GM18870 (cell line): ENCODE measurements around the gene GPX3.

Source experiments
- ATAC-seq: cut with Tn5 transposase; IDR thresholded peaks from one replicate; pipeline ENCODE4 v1.9.1; 2021; ENCODE audit warnings: moderate library complexity; ENCODE audit not compliant: unreplicated experiment

GPX3 gene, protein sequence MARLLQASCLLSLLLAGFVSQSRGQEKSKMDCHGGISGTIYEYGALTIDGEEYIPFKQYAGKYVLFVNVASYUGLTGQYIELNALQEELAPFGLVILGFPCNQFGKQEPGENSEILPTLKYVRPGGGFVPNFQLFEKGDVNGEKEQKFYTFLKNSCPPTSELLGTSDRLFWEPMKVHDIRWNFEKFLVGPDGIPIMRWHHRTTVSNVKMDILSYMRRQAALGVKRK

DNA sequence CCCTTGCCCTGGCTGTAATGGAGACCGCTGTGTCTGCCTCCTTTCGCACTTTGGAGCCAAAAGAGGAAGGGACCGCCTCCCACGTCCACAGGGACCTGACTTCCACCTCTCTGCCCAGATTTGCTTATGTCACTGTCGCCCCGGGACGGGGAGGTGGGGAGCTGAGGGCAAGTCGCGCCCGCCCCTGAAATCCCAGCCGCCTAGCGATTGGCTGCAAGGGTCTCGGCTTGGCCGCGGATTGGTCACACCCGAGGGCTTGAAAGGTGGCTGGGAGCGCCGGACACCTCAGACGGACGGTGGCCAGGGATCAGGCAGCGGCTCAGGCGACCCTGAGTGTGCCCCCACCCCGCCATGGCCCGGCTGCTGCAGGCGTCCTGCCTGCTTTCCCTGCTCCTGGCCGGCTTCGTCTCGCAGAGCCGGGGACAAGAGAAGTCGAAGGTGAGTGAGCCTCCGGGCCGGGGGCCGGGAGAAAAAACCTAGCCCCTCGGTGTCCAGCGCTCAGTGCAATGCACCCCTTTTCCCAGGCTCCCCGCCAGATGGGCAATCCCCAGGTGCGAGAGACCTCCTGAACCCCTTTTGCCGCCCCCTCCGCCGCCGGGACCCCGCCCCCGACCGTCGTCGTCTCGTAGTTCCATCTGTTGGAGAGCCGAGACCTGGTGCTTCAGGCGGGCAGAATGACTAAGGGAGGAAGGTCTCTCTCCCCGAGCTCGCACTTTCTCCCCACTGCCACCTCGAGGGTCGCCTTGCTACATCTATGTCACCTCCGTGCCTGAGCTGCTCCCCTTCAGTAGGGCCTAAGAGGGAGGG, at the start of gene GPX3:
Gene GPX3, plus strand, starts transcription at position 288 of the 807 bp plus-strand sequence. Its CDS starts 64 bp downstream, at position 352.
- peak; percentile 50 for ATAC-seq

DNA sequence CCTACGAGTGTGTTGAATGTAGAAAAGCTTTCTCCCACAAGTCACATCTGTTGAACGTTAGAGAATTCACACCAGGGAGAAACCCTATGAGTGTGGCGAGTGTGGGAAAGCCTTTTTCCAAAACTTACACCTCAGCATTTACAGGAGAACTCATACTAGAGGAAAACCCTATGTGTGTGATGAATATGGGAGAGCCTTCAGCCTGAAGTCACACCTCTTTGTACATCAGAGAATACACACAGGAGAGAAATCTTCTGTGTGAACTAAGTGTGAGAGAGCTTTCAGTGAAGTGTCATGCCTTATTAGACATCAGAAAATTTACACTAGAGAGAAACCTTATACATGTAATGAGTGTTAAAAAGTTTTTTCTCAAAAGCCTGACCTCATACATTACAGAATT, 41.8 kb upstream of the GPX3 start:
- no peak for ATAC-seq

DNA sequence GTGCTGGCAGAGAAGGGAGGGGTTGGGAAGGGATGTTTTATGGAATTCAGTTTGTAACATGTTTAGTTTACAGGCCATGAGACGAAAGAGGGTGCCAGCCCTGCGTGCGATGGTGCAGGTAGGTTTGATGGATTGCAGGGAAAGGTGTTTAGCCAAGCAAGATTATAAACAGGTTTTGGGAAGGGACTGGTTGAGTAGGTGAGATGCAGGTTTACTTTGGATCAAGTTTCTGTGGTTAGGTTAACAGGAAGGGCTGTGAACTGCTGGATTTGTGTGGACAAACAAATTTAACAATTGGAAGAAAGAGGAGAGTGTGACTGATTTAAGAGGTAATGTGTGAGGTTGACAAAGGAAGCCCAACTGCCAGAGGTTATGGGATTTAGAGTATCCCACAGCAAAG, 32.6 kb upstream of the GPX3 start:
- no peak for ATAC-seq

DNA sequence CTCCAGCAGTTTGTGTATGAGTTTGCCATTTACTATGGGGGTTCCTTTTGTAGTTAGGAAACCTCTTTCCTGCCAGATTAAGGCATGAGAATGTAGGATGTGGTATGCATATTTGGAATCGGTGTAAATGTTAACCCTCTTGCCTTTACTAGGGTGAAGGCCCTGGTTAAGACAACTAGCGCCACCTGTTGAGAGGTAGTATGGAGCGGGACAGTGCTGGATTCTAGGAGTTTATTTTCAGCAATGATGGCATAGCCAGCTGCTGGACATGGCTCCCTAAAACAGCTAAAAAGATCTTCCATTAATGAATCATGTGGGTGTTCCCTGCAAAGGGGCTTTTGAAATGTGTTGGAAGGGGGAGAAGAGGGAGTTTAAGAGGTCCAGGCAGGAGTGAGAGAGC, 30.7 kb upstream of the GPX3 start:
- ATAC-seq, result no peak

DNA sequence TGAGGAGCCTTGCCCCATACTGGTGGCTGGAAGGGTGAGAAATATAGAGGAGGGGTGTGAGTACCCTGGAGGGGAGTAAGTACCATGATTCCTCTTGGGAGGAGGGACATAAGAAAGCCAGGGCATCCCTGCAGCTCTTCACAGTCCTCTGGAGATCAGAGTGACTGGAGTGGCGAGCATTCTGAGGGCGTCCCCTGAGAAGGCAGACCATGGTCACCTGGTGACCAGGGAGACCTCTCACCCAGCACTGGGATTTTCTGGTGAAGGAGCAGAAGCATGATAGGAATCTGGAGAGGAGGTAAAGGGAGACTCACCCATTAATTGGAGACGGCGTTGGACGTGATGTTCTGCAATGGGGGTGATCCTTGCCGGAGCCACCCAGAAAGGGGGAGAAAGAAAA, 27.7 kb upstream of the GPX3 start:
- no peak for ATAC-seq

DNA sequence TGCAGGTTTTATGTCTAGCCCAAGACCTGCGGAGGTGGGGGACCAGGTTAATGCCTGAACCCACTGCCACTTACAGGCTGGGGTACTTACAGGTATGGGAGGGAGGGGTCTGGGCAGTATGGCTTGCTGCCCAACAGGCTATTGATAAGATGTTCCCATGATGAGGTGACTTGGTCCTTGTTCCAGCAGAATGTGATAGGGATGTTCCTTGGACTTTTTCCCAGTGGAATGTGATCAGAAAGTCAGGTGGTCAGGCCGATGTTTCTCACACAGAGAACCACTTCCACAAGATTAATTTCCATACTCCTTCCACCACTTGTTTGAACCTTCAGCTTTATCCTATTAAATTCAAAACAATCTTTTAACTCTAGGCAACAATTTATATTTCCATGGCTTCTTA, 27.0 kb upstream of the GPX3 start:
- ATAC-seq, result no peak

DNA sequence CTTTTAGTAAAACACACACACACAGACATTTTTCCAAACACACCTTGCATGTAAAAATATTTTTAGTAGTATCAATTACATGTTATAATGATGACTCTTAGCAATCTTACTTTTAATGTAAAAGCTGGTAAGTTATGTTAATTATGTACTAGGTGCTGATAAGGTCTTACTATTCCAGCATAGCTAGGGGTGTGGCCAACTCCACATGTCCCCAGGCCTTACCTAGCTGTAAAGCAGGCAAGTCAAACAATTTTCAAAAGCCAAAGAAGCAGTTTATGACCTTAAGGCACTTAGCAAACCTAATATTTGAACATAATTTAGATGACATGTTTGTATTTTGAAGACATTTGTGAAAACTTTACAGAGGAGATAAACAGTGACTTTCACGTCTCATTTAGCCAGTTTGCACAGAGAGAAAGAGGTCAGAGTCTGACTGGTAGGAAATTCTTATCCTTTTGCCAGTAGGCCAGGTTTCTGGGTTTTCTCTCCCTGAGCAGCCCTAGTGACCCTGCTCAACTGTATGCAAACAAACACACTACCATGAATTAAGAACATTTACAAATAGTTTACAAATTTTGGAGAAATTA, 26.5 kb upstream of the GPX3 start:
- no peak for ATAC-seq

DNA sequence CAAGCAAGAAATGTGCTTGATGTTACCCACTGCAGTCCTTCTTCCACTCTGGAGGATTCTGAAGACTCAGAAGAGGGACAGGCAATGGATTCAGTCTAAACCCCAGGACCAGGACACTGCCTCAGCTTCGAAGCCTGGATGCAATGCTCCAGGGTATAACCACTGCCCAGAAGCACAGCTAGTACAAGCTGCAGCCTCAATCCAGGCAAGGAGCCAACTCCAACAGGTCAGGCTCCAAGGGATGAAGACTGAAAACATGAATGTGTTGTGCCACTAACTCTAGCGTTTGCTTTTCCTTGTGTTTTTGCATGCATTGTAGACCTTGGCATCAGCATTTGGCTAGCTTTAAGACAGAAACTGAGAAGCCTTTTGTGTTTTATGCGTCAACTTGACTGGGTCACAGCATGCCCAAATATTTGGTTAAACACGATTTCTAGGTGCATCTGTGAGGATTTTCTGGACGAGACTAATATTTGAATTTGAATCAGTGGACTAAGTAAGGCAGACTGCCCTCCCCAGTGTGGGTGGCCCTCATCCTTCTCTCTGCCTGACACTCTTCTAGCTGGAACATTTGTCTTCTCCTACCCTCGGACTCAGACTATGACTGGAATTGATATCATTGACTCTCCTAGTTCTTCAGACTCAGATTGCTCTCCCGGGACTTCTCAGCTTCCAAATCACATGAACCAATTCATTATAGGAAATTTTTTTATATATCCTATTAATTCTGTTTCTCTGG, 20.5 kb upstream of the GPX3 start:
- no peak for ATAC-seq

DNA sequence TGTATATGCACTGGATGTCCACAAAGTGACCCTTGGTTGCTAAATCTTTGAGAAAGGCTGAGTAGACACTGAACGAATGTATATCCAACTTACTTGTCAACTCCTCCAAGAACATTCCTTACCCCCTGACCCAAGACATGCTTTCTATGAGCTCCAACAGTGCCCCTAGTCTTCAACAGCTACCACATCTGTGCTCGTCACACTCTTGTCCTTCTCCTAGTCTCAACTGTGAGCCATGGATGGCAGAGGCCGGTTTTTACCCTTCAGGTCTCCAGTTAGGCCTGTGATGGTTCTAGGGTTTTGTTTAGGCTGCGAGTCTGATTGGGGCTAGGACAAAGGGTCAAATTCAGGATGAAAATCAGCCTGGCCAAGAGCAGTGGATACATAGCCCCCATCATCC, 19.0 kb upstream of the GPX3 start:
- ATAC-seq, result no peak

DNA sequence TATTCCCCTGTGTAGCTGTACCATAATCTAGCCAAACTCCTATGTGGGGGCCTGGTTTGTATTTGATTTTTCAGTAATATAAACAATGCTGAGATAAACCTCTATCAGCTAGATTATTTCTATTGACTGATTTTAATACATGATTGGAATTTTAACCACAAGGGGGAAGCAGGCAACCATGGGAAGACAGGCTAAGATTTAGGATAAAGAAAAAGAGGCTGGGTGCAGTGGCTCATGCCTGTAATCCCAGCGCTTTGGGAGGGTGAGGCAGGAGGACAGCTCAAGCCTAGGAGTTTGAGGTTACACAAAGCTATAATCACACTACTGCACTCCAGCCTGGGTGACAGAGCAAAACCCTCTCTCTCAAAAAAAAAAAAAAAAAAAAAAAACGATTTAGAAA, 18.1 kb upstream of the GPX3 start:
- ATAC-seq, result no peak

DNA sequence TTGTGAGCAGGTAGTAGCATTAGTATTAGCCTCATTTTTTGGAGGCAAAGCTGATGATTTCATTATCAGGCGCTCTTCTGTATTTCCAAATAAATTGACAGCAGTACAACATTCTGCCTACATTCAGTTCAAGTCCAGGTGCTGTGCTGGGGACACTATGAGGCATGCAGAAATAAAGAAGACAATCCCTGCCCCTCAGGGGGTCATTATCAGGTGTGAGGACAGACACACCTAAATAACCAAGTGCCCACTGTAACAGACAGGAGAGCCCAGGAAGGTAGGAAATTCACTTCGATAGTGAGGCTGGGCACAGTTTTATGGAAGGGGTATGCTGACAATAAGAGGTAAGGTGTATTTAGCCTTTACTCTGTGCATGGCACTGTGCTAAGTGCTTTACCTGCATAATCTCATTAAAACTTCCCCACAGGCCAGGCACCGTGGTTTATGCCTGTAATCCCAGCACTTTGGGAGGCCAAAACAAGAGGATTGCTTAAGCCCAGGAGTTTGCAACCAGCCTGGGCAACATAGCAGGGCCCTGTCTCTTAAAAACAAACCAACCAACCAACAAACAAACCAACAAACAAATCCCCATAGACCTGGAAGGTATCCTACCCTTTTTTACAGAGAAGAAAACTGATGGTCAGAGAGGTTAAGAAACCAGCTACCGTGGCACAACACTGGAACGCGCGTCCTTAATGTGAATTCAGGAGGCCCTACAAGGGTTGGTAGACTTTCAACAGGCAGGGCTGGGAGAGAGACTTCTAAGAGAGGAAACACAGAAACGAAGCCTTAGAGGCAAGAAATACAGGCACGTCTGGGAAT, 17.5 kb upstream of the GPX3 start:
- no peak for ATAC-seq

DNA sequence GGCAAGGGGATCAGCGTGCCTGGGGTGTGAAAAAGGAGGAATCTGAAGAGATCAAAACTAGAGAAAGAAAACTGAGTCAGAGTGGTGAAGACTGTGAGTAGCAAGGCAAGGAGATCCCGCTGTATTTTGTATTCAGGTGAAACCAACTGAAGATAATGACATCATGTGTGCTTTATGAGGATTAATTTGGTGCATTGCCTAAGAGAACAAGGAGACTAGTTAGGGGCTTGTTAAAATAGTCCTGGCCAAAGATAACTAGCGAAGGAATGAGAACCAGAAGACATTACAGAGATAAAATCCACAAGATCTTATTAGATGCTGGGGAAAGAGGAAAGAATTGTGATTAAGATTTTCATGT, 16.9 kb upstream of the GPX3 start:
- no peak for ATAC-seq

DNA sequence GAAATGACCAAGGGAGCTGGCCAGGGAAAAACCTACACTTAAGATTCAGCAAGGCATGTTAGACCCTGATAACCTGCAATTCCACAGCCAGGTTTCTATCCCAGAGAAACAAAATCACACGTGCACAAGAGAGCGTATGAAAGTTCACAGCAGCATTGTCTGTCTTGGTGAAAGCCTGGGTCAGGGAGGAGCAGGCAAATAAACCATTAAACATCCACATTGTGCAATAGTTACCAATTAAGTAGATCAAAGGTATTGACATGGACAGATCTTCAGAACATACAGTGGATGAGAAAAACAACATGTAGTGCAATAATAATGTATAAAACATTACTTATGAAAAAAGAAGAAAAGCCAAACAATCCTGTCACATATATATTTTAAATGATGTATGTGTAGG, 15.9 kb upstream of the GPX3 start:
- ATAC-seq, result no peak

DNA sequence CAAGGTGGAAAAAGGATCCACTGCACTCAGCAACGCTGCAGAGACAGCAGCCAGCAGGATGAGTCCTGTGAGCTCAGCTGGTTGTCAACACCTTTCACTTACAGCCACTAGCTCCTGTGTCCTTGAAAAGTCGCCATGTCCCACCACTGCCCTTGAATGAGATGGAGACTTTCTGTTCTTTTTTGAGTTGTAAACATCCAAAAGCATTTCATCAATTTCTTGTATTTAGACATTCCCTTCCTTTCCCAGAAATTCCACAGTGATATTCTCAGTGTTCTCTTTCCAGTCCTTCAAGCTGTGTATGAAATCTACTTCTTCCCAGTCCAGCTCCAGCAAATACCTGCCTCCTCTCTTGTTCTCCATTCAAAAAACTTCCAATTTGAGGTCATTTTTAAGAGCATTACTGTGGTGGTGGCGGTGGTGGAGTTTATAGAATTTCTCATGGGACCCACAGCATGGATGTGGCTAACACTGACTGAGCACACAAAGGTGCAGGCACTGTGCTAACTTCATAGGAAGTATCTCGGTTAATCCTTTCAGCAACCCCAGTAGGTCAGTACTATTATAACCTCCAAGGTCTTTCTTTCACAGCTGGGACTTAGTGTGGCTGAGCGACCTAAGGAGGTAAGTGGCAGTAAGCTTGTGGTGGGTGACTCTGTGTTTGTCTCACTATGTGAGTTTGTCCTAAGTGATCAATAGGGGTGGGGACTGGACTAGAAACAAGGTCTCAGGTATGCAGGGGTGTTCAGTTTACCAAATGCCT, 15.0 kb upstream of the GPX3 start:
- ATAC-seq, result no peak

DNA sequence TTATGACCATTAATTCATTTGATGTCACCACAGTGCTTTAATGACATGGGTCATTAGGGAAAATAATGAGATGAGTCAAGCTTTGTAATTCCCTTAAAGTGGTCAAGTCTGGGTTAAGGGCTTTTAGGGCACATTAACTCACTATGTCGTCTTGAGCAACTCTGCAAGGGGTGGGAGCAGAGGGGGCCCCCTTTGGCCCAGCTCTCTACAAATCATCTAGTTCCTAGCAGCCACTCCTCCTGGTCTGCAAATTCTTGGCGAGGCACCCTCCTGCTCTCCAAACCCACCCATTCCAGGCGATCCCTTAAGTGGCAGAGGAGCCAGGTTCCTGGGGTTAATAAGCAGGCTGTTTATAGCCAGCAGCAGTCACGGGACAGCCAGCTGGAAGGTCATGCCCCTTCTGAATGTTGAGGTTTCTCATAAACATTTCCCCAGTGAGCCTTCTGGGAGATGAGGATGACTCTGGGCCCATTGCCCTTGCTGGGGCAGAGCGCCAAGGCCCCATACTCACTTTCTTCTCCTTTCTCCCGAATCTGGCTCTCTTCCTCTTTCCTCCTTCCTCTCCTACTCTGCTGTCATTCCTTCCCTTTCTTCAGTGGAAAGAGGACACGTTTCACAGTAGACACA, 14.3 kb upstream of the GPX3 start:
- no peak for ATAC-seq

DNA sequence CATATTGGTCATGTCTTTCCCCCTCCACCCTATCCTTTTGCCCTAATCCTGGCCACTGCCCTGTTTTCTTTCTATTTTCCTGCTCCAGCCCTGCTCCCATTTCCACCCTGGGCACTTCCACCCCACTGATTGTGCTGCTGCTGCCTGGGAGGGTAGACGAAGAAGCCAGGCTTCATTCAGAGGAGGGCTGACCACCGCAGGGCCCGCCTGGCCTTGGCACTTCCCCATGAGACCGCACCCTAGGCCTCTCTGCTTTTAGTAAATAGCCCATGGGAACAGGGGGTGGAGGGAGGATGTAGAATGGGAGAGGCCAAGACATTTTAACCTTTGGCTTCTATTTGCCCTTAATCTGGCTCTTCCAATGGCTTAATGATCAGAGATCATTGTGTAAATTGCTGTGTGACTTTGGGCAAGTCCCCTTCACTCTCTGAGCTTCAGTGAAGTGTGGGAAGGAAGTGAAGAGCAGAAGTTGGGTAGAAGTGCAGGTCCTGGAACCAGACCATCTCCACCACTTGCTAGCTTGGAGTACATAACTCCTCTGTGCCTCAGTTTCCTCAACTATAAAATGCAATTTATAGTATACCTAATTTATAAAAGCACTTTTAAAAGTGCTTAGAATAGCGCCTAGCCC, 13.6 kb upstream of the GPX3 start:
- no peak for ATAC-seq

DNA sequence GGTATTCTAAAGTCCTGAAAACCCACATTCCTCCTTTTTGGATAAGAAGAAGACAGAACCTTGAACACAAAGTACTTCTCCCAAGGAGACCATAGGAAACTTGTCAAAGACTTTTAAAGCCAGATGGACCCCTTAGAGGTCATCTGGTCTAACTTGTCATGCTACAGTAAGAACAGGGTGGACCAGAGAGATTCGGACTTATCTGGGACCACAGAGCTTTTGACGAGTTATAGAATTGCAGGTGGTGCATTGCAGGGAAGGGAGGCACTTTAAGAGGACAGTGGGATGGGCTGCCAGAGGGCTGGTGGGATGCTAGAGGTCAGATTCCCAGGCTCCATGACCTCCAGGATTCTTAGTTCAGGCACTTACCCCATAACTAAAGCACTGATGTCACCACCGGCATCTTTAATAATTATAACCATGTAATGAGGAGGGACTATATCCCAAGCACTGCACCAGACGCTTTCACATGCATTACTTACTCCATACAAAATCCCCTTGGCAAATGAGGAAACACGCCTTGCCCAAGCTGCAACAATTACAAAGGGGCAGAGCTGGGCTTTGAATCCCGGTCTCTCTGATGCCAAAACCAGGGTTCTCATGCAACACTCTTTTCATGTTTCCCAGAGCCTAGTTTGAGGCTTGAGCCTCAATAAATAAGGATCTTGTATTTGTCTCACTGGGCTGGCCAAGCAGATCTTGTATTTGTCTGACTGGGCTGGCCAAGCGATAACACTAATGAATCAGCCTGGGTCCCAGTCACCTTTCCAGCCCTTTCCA, 12.8 kb upstream of the GPX3 start:
- no peak for ATAC-seq

DNA sequence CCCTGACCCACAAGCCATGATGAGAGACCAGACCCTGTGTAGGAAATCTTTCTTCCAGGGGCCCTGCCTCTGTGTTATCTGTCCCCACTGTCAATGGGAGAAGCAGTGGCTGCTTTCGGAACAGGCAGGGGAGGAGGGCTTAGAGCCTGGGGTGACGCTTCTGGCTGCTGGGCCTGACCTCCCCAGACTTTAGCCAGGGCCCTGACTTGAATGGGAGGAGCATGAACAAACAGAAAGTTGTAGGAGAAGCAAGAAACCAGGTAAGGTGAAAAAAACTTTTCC, 12.2 kb upstream of the GPX3 start:
- ATAC-seq, result no peak

DNA sequence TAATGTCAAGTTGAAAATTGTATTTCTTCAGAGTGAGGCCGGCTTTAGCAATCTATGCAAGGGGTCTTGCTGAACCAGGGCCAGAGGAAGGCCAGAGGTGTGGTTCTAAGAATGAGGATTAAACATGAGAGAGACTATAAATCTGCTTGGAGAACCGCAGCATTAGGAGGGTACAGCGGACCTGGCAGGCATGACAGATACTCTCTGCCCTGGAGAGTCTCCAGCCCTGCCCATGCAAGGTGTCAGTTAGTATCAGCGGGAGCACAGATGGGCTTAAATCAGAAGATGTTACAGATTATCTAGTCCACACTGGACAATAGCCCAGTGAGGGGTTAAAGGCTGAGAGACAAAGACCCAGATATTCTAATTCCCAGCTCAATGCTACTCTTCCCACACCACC, 11.5 kb upstream of the GPX3 start:
- no peak for ATAC-seq
